Cardiac fibroblast (primary cell): Measurements from ENCODE around the gene UBE2J2.

Experiments used
- DNase-seq, 2 donors: peaks; one replicate each; pipeline versions ENCODE4 v3.0.0 to v3.0.0-alpha.2; 2010; ENCODE audit warnings: low read depth in 2 of 2
- H3K4me3 ChIP-seq, 2 donors: replicated peaks in 1 of 2; 1 replicate in 1 of 2; 2 replicates in 1 of 2; pipeline ENCODE4 v1.5.1; 2011; ENCODE audit warnings: low read depth in 2 of 2, low read length in 2 of 2, mild to moderate bottlenecking in 2 of 2, moderate library complexity in 1 of 2
- TF ChIP-seq, protein P1 (sequence below): IDR thresholded peaks from one replicate; pipeline ENCODE4 v1.5.1; 2011; ENCODE audit warnings: low read depth, mild to moderate bottlenecking, low read length, inconsistent platforms

Gene UBE2J2

DNA sequence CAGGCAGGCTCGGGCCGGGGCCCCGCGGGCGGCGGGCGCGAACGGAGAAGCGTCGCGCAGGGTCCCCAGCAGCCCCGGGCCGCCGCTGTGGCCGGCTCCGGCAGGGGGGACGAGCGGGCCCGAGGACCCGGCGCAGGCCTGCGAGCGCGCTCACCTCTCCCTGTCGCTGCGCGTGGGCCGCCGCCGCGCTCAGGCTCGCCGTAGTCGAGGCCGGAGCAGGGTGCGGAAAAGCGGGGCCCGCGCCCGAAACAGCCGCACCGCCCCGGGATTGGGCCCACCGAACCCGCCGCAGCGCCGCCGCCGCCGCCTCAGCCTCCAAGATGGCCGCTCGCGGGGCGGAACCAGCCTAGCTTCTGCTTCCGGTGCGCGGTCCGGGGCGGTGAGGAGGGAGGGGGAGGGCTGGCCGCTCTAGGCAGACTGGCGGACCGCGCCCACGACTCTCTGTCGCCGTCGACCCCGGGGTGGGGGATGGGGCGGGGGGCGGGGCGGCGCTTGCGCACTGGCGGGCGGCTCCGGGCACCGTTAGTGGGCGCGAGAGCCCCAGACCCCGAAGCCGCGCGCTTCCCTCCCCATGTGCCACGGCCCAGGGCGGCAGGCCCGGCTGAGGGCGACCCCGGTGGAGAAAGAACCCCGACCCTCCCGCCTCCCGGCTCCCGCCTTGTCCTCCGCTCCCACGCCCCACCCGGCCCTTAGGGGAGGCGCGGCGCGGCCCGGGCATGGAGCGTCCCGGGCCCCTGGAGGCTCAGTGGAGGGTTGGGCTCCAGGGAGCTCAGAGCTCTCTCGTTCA lies at the start of gene UBE2J2:
Gene UBE2J2 (minus strand): TSS at position 343 of the 787 bp plus-strand sequence. CDS start 5,862 bp downstream, outside the sequence.
- DNase-seq = peak; percentile 91 to 96
- TF ChIP-seq, protein P1, sequence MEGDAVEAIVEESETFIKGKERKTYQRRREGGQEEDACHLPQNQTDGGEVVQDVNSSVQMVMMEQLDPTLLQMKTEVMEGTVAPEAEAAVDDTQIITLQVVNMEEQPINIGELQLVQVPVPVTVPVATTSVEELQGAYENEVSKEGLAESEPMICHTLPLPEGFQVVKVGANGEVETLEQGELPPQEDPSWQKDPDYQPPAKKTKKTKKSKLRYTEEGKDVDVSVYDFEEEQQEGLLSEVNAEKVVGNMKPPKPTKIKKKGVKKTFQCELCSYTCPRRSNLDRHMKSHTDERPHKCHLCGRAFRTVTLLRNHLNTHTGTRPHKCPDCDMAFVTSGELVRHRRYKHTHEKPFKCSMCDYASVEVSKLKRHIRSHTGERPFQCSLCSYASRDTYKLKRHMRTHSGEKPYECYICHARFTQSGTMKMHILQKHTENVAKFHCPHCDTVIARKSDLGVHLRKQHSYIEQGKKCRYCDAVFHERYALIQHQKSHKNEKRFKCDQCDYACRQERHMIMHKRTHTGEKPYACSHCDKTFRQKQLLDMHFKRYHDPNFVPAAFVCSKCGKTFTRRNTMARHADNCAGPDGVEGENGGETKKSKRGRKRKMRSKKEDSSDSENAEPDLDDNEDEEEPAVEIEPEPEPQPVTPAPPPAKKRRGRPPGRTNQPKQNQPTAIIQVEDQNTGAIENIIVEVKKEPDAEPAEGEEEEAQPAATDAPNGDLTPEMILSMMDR = no peak

GRCh38 chr1:1322952-1323351 lies 49.3 kb upstream of the UBE2J2 start:
- no peak for DNase-seq
- H3K4me3 ChIP-seq = no peak overlapping the region
- TF ChIP-seq, protein P1 = no peak

More for the DNA sequence above, at the start of gene UBE2J2:
- peak within 1 kb of the TSS; percentile 78 to 83 for H3K4me3 ChIP-seq

DNA sequence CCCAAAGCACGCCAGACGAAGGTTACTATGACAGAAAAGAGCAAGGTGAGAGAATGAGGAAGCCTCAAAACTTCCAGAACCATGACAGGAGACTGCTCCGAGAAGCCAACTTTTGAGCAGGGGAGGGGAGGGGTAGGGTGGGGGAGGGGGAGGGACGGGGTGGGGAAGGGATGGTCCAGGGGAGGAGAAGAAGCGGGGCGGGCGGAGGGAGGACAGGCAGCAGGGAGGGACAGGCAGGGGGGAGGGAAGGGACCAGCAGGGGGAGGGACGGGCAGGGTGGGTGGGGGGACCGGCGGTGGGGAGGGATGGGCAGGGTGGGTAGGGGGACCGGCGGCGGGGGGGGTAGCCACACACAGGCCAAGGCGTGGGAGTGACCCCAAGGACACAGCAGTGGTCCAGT lies 48.8 kb upstream of the UBE2J2 start:
- no peak for DNase-seq
- TF ChIP-seq, protein P1 = no peak
- H3K4me3 ChIP-seq = no peak overlapping the region

DNA sequence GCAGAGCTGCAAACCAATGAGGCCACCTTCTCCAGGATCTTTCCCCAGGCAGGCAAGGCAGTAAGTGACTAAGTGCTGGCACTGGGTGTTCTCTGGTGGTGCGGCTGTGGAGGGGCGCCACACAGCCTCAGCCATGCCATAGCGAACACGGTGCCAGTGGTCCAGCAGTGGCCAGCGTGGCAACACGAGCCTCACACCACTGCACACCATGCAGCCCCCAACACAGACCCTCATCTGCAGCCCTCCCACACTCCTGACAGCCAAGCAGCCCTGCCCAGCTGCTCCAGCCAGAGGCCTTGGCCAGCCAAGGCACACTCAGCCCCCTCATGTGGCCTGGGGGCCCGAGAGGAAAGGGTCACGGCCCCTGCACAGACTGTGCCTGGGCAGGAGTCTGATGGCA lies 47.8 kb upstream of the UBE2J2 start:
- H3K4me3 ChIP-seq = no peak overlapping the region
- TF ChIP-seq, protein P1 = no peak
- no peak for DNase-seq

DNA sequence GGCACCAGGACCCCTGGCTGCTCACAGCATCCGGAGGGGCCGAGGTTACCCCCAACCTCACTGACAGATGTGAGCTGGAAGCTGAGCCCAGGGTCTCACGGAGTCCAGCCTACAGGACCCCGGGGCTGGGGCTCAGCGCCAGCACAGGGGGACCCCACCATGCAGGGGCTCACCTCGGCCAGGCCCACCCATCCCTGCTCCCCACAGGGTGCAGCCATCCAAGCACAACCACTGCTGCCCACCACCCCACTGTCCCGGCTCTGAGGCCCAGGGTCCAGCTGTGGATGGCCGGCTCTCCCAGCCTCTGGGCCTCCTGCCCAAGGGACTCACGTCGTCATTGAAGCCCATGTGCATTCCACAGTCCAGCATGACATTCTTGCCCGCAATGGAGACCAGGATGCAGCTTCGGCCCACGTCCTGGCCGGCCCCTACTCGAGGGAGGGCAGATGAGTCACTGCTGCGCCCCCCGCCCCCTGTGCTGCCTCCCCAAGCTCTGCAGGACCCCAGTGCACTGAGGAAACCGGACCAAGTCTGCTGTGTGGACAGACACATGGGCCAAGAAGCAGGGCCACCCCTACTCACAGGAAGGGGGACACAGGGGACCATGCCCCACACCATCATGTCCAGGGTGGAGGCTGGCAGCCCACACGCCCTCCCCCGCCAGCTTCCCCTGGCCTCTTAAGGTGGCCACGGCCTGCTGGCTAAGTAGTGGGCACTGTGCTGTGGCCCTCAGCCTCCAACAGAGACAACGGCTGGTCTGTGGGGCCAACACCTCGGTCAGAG lies 47.2 kb upstream of the UBE2J2 start:
- DNase-seq = peak in 1 of 2 donors; percentile 21
- H3K4me3 ChIP-seq = no peak overlapping the region
- TF ChIP-seq, protein P1 = no peak

- no peak for DNase-seq
- H3K4me3 ChIP-seq = no peak overlapping the region
- TF ChIP-seq, protein P1 = no peak
Measured at GRCh38 chr1:1319646-1319941, 45.9 kb upstream of the UBE2J2 start.
